Cardiac fibroblast (primary cell): ENCODE results near the gene ATOSB.

ENCODE experiments used
- DNase-seq, 2 donors: peaks; one replicate each; pipeline versions ENCODE4 v3.0.0 to v3.0.0-alpha.2; 2010; ENCODE audit warnings: low read depth in 2 of 2
- H3K4me3 ChIP-seq, 2 donors: replicated peaks in 1 of 2; 1 replicate in 1 of 2; 2 replicates in 1 of 2; pipeline ENCODE4 v1.5.1; 2011; ENCODE audit warnings: low read depth in 2 of 2, low read length in 2 of 2, mild to moderate bottlenecking in 2 of 2, moderate library complexity in 1 of 2
- TF ChIP-seq, protein P1 (sequence below): IDR thresholded peaks from one replicate; pipeline ENCODE4 v1.5.1; 2011; ENCODE audit warnings: low read depth, mild to moderate bottlenecking, low read length, inconsistent platforms

The ATOSB gene

DNA sequence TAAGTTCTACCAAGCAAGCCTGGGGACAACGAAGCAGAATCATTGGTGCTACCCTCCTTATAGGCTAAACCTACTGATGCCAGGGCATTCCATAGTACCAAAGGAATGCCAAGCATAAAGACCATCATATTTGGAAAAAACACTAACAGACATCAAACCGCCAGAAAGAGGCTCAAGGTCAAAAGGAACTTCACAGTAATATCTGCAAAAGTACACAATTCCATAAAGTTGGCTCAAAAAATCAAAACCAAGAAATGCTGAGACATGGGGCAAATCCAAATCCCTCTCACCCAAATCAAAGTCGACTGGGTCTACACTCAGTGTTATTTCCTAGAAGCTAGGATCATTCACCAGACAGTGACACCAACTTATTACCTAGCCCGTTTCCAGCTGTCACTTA, 46.6 kb downstream of the ATOSB start:
- TF ChIP-seq, protein P1, sequence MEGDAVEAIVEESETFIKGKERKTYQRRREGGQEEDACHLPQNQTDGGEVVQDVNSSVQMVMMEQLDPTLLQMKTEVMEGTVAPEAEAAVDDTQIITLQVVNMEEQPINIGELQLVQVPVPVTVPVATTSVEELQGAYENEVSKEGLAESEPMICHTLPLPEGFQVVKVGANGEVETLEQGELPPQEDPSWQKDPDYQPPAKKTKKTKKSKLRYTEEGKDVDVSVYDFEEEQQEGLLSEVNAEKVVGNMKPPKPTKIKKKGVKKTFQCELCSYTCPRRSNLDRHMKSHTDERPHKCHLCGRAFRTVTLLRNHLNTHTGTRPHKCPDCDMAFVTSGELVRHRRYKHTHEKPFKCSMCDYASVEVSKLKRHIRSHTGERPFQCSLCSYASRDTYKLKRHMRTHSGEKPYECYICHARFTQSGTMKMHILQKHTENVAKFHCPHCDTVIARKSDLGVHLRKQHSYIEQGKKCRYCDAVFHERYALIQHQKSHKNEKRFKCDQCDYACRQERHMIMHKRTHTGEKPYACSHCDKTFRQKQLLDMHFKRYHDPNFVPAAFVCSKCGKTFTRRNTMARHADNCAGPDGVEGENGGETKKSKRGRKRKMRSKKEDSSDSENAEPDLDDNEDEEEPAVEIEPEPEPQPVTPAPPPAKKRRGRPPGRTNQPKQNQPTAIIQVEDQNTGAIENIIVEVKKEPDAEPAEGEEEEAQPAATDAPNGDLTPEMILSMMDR = no peak
- no peak overlapping the region for H3K4me3 ChIP-seq
- DNase-seq = no peak

DNA sequence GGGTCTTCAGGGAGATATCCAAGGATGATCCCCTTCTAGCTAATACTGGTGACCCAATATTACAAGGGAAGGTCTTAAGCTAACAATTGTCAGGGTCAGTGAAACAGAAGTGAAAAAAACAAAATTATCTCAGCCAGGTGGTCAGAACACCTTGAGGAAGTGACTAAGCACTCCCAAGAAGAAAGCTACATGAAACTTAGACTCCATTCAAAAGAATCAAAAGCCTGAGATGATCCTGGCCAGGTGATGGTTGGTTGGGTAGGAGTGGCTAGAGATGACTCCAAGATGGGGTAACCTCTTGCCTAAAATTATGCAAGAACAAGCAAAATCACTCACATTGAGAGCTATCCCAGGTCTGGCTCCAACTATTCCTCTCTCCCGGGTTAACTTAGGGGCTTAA, 48.6 kb downstream of the ATOSB start:
- no peak for DNase-seq
- no peak overlapping the region for H3K4me3 ChIP-seq
- TF ChIP-seq, protein P1 = no peak

DNA sequence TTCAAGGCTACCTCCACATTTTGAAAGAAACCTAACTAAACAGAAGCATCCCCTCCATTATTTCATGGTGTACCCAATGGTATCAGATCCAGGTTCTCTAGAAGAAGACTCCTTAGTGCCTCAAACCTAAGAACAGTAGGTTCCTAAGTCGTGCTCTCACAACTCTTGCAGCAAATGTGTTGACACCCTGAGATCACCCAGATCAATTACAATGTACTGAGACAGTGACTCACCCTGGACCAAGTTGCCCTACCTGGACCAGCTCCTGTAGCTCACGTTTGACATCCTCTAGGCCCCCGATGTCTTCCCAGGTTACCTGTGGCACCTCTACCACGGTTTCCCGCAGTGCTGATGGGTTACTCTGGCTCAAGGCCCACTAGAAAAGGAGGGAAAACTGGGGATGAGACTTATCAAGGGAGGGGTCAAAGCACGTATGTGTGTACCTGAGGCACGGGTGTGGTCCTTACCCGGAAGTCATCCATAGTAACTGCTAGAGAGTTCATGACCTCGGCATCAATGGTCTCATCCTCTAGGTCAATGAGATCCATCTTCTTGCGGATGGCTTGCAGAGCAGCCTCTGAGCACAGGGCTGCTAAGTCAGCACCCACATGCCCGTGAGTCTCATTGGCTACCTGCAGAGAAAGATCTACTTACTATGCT, 55.0 kb downstream of the ATOSB start:
- no peak overlapping the region for H3K4me3 ChIP-seq
- TF ChIP-seq, protein P1 = no peak
- no peak for DNase-seq

DNA sequence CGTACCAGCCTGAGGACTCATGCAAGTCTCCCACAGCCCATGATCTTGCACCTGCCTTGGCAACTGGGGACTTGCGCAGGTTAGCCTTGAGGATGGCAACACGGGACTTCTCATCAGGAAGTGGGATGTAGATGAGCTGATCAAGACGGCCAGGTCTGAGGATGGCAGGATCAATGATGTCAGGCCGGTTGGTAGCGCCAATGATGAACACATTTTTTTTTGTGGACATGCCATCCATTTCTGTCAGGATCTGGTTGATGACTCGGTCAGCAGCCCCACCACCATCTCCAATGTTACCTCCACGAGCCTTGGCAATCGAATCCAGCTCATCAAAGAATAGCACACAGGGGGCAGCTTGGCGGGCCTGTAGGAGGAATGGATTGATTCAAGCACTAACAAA, 56.2 kb downstream of the ATOSB start:
- no peak overlapping the region for H3K4me3 ChIP-seq
- no peak for DNase-seq
- TF ChIP-seq, protein P1 = no peak

DNA sequence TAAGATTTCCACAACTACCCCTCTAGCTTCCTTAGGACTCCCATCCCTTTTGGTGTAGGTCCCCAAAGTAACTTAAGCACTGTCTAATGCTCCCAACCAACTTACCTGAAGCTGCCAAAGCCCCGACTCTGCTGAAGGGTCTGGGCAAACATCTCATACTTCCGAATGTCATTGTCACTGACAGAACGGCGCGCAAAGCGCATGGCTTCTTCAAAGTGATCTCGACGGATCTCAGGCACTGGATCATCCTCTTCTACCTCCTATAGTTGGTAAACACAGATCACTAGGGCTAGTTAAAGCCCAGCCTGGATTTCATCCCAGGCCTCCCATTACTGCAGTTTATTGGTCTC, 58.4 kb downstream of the ATOSB start:
- H3K4me3 ChIP-seq = no peak overlapping the region
- TF ChIP-seq, protein P1 = no peak
- no peak for DNase-seq

DNA sequence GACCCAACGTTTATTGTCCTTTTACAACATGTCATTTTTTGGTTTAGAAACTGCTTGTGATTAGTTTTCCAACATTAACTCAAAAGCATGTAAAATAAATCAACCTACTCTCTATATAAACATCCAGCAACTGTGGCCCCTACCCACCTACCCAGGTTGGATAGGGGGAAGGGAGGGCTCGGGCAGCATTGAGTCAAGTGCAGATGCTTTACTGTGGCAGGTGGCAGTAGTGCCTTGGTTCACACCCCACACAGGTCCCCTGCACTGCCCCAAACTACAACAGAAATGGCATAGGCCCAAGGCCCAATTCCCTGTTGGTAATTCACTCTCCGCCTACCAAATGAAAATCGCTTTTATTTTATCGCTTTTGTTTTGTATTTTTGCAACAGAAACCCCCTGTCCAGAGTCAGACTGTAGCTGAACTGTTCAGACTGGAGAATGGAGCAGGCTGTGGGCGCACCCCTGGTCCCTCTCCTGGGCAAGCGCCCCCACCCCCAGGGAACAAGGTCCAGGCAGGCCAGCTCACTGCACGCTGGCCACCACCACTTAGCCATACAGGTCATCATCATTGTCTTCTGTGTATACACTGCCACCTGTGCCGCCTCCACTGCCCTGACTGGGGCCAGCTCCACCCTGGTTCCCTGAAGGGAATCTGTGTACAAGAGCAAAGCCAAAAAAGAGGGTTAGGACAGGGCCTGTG, 58.9 kb downstream of the ATOSB start:
- H3K4me3 ChIP-seq = no peak overlapping the region
- TF ChIP-seq, protein P1 = no peak

More for the DNA sequence above, 58.9 kb downstream of the ATOSB start:
- no peak for DNase-seq
